ENCODE results near the gene NKD2.

NKD2 gene

DNA sequence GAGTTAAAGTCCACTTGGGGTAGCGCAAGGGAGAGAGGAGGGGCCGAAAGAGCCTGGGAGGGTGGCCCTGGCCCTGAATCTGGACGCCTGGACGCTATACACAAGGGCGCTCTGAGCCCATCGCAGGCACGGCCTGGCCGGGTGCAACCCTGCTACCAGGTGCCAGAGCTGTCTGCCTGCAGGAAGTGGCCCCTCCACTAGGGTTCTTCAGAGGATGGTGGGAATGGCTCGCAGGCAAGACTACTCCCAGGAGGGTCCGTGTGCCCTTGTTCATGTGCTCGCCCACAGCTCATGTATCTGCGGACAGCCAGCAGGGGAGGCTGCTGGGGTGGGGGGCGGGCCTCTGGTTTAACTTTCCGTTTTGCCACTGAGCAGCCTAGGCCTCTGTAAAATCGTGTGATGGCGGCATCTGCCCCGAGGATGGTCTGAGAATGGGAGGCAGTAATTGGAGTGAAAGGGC, 1.4 kb upstream of the NKD2 start:
- Histone ChIP-seq H3K27ac (no peak overlapping the region), H3K4me3 (ENCODE audit: low read depth, low read length) (no peak overlapping the region), H3K27me3 (ENCODE audit: insufficient read depth, low read depth, severe bottlenecking) (peaks cover 11% of the 10 kb centered on the region), H3K36me3 (no peaks in the 10 kb centered on the region), H3K9me3 (ENCODE audit: severe bottlenecking) (no peaks in the 10 kb centered on the region)
- TF ChIP-seq CTCF (IDR thresholded peaks at IDR 0.05; ENCODE audit: low read depth, low read length), result no peak; the same call in 1 of the 2 replicates
- DNase-seq, result peak; percentile 30

- Histone ChIP-seq H3K9me3 (ENCODE audit: severe bottlenecking) (no peaks in the 10 kb centered on the region), H3K27ac (no peak overlapping the region), H3K36me3 (no peaks in the 10 kb centered on the region), H3K27me3 (ENCODE audit: insufficient read depth, low read depth, severe bottlenecking) (peaks cover 11% of the 10 kb centered on the region), H3K4me3 (ENCODE audit: low read depth, low read length) (no peak overlapping the region; the same call in 1 of the 2 replicates)
- no peak for TF ChIP-seq CTCF (IDR thresholded peaks at IDR 0.05; ENCODE audit: low read depth, low read length)
- peak; percentile 10 for DNase-seq
Observed at GRCh38 chr5:1007681-1008450, 736 bp upstream of the NKD2 start.

GRCh38 chr5:1009359-1010180, 968 bp downstream of the NKD2 start:
- Histone ChIP-seq H3K4me3 (ENCODE audit: low read depth, low read length) (peak overlapping the region; percentile 52), H3K36me3 (peaks cover 3% of the 10 kb centered on the region; the same call in 1 of the 2 replicates), H3K27me3 (ENCODE audit: insufficient read depth, low read depth, severe bottlenecking) (peaks cover 11% of the 10 kb centered on the region), H3K9me3 (ENCODE audit: severe bottlenecking) (no peaks in the 10 kb centered on the region), H3K27ac (no peak overlapping the region)
- no peak for TF ChIP-seq CTCF (IDR thresholded peaks at IDR 0.05; ENCODE audit: low read depth, low read length)
- DNase-seq, result peak; percentile 22

- peaks cover 11% of the 10 kb centered on the region for H3K27me3 ChIP-seq (ENCODE audit: insufficient read depth, low read depth, severe bottlenecking)
Observed at GRCh38 chr5:1010181-1010510, 1.5 kb downstream of the NKD2 start.

GRCh38 chr5:1010641-1011046, 2.0 kb downstream of the NKD2 start:
- H3K27ac ChIP-seq, result no peak overlapping the region
- no peak for TF ChIP-seq CTCF (IDR thresholded peaks at IDR 0.05; ENCODE audit: low read depth, low read length)
- H3K4me3 ChIP-seq (ENCODE audit: low read depth, low read length), result no peak overlapping the region
- no peaks in the 10 kb centered on the region for H3K9me3 ChIP-seq (ENCODE audit: severe bottlenecking)
- DNase-seq, result peak; percentile 7
- H3K36me3 ChIP-seq, result peaks cover 3% of the 10 kb centered on the region; the same call in 1 of the 2 replicates
- H3K27me3 ChIP-seq (ENCODE audit: insufficient read depth, low read depth, severe bottlenecking), result peaks cover 11% of the 10 kb centered on the region

More at GRCh38 chr5:1010181-1010510, 1.5 kb downstream of the NKD2 start:
- Histone ChIP-seq H3K36me3 (peaks cover 3% of the 10 kb centered on the region; the same call in 1 of the 2 replicates), H3K27ac (no peak overlapping the region), H3K4me3 (ENCODE audit: low read depth, low read length) (no peak overlapping the region), H3K9me3 (ENCODE audit: severe bottlenecking) (no peaks in the 10 kb centered on the region)
- peak; percentile 85 for TF ChIP-seq CTCF (IDR thresholded peaks at IDR 0.05; ENCODE audit: low read depth, low read length)
- DNase-seq, result peak; percentile 68

All from WERI-Rb-1 (cell line).